Spleen (tissue), 11 donors: ENCODE measurements around the gene PLEKHG3. TPM values are rescaled to one million over a fixed set of nuclear protein-coding genes. Genes with fewer than 3 reads are reported as not detected.

Experiments
- DNase-seq: peaks from one replicate; pipeline ENCODE4 v3.0.0-alpha.2; 2020
- H3K27ac ChIP-seq, 8 donors: fragments of 200-600 bp; sonication (generic) in 7 of 8; 1 replicate in 4 of 8; 2 replicates in 4 of 8; pipeline versions ENCODE4 v1.5.0 to v1.8.0; 2016 to 2021; ENCODE audit warnings: inconsistent platforms in 4 of 8, mild to moderate bottlenecking in 4 of 8, moderate library complexity in 1 of 8
- H3K27me3 ChIP-seq, 7 donors: fragments of 200-600 bp; sonication (generic) in 6 of 7; replicated peaks in 1 of 7; 1 replicate in 4 of 7; 2 replicates in 3 of 7; pipeline versions ENCODE4 v1.5.0 to v1.8.0; 2016 to 2021; ENCODE audit warnings: inconsistent platforms in 3 of 7, mild to moderate bottlenecking in 1 of 7
- H3K36me3 ChIP-seq, 6 donors: fragments of 200-600 bp; sonication (generic) in 5 of 6; 1 replicate in 4 of 6; 2 replicates in 2 of 6; pipeline versions ENCODE4 v1.5.0 to v1.8.0; 2016 to 2021; ENCODE audit warnings: inconsistent platforms in 2 of 6
- H3K4me1 ChIP-seq, 6 donors: fragments of 200-600 bp; sonication (generic) in 5 of 6; 1 replicate in 3 of 6; 2 replicates in 3 of 6; pipeline versions ENCODE4 v1.5.0 to v1.8.0; 2016 to 2021; ENCODE audit warnings: inconsistent platforms in 3 of 6
- H3K4me3 ChIP-seq, 8 donors: fragments of 200-600 bp; sonication (generic) in 7 of 8; 1 replicate in 4 of 8; 2 replicates in 4 of 8; pipeline versions ENCODE4 v1.5.0 to v1.8.0; 2016 to 2021; ENCODE audit warnings: inconsistent platforms in 4 of 8, mild to moderate bottlenecking in 4 of 8, moderate library complexity in 2 of 8
- H3K9me3 ChIP-seq, 8 donors: fragments of 200-600 bp; sonication (generic) in 7 of 8; 1 replicate in 4 of 8; 2 replicates in 4 of 8; pipeline versions ENCODE4 v1.5.0 to v1.8.0; 2016 to 2021; ENCODE audit warnings: inconsistent platforms in 4 of 8
- POLR2A ChIP-seq, 3 donors: fragments of 450-650 bp; IDR thresholded peaks; one replicate each; pipeline ENCODE4 v1.5.1; 2017; ENCODE audit warnings: antibody characterized with exemption in 3 of 3, mild to moderate bottlenecking in 1 of 3
- POLR2AphosphoS5 ChIP-seq, 3 donors: sonication (generic); formaldehyde crosslinking; IDR thresholded peaks; one replicate each; pipeline ENCODE4 v1.5.1; 2017; ENCODE audit warnings: antibody characterized with exemption in 3 of 3
- WGBS, 5 donors: extraction: QIAGEN DNeasy Blood & Tissue Kit in 3 of 5; methylation state at CpG; one replicate each; pipeline versions ENCODE4 v1.1.5 to v1.1.7; 2013 to 2018; 5-methylcytosine and 5-hydroxymethylcytosine counted together
- intact Hi-C: fragments of 100-400 bp; cut with DNase I; formaldehyde crosslinking; loops from one replicate; pipeline ENCODE4 v1.15.0; 2023; ENCODE audit warnings: low total_unique reads
- polyA plus RNA-seq, 3 donors: library from polyadenylated mRNA; stranded (reverse); fragments of 200-250 nt; gene quantifications; one replicate each; pipeline ENCODE4 v1.2.1, GENCODE V29; 2013
- total RNA-seq, 7 donors: library from RNA; depleted of rRNA in 3 of 7; stranded (reverse); fragments of >200 nt in 3 of 7; fragmentation: NEBNext Ultra II Directional in 4 of 7; extraction: Animal tissue kit (Norgen Biotek cat#: 25700) in 4 of 7; gene quantifications; one replicate each; pipeline versions ENCODE4 v1.1.0 to v1.2.1, GENCODE V29; 2016 to 2021
- TF ChIP-seq, protein P1 (sequence below), 11 experiments: fragments of 200-600 bp in 7 of 11; fragments of 450-650 bp in 4 of 11; sonication (generic) in 4 of 11; IDR thresholded peaks in 8 of 11; conservative IDR thresholded peaks in 3 of 11; 1 replicate in 7 of 11; 2 replicates in 4 of 11; pipeline versions ENCODE4 v1.4.0 to v1.8.0; 2016 to 2021; ENCODE audit warnings: antibody characterized with exemption in 11 of 11, inconsistent platforms in 4 of 11, mild to moderate bottlenecking in 1 of 11
- donor health status: healthy with polysubstance abuse.
- donor health status: DM: no; HTN: no; CAD: no; lungs with moderate emphysema.
- donor health status: DM: no; HTN: no; CAD: no.
- donor health status: Bipolar disorder and iron deficiency.
- donor health status: healthy.
- donor health status: DM: no; HTN: no; CAD: no.
- donor health status: DM: yes; HTN: yes; CAD: no.

PLEKHG3 gene
- total and polyA plus RNA-seq, 10 donors: 4.5 to 77.7 (median 45.4) TPM

DNA sequence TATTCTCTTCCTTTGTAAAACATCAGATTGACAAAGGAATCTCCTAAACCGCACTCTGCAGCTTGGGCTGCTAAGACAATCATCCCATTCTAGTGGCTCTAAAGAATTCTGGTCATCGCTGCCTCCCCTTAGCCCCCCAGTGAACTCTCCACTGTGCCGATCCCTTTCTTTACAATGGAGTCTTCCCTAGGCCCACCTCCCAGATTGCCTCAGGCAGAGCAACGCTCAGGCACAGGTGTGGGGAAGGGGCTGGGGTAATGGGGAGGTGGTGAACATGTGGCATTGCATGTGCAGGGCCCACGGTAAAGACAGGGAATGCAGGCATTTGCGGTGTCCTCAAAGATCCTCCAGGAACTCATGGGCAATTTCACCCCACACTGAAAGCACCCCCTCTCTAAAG, 86.3 kb downstream of the PLEKHG3 start:
- Histone ChIP-seq H3K27me3 (no peaks in the 10 kb centered on the region), H3K36me3 (no peaks in the 10 kb centered on the region), H3K4me1 (peaks cover 0 to 17% (median 8%) of the 10 kb centered on the region in 6 donors), H3K9me3 (no peaks in the 10 kb centered on the region), H3K4me3 (no peak overlapping the region), H3K27ac (no peak overlapping the region)
- no peak for DNase-seq
- TF ChIP-seq POLR2AphosphoS5 (IDR thresholded peaks at IDR 0.05): no peak
- TF ChIP-seq, protein P1, sequence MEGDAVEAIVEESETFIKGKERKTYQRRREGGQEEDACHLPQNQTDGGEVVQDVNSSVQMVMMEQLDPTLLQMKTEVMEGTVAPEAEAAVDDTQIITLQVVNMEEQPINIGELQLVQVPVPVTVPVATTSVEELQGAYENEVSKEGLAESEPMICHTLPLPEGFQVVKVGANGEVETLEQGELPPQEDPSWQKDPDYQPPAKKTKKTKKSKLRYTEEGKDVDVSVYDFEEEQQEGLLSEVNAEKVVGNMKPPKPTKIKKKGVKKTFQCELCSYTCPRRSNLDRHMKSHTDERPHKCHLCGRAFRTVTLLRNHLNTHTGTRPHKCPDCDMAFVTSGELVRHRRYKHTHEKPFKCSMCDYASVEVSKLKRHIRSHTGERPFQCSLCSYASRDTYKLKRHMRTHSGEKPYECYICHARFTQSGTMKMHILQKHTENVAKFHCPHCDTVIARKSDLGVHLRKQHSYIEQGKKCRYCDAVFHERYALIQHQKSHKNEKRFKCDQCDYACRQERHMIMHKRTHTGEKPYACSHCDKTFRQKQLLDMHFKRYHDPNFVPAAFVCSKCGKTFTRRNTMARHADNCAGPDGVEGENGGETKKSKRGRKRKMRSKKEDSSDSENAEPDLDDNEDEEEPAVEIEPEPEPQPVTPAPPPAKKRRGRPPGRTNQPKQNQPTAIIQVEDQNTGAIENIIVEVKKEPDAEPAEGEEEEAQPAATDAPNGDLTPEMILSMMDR (IDR thresholded peaks at IDR 0.05 in 8 of 11, conservative IDR thresholded peaks at IDR 0.05 in 3 of 11): no peak
- TF ChIP-seq POLR2A (IDR thresholded peaks at IDR 0.05): no peak
- intact Hi-C loops: no loop called here
- WGBS, 5 donors: 83 to 89% (median 86%) methylated on average over 6 of the region's 6 CpGs

DNA sequence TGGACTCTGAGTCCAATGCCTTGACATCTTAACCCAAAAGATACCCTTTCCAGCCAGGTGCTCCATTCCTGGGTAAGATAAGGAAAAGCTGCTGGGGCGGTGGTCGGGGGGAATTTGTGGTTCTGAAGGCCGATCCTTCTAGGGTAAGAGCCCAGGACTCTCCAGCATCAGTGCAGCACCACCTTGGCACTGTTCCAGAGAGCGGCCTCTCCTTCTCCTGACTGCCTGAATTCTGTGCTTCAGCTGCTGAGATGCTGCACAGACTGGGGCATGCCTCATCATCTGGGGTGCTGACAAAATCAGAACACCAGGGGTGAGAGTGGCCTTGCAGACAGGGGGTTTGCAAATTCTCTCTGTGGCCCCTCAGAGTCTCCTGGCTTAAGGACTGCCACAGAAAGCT, 88.0 kb downstream of the PLEKHG3 start:
- intact Hi-C loops: no loop called here
- 82 to 92% (median 89%) methylated on average over 2 to 4 of the region's 4 CpGs for WGBS, 5 donors
- Histone ChIP-seq H3K27ac (no peak overlapping the region), H3K9me3 (no peaks in the 10 kb centered on the region), H3K36me3 (no peaks in the 10 kb centered on the region), H3K27me3 (no peaks in the 10 kb centered on the region), H3K4me3 (no peak overlapping the region), H3K4me1 (peaks cover 0 to 9% (median 1%) of the 10 kb centered on the region in 6 donors)
- TF ChIP-seq POLR2A (IDR thresholded peaks at IDR 0.05) (no peak), POLR2AphosphoS5 (IDR thresholded peaks at IDR 0.05) (no peak)
- TF ChIP-seq, protein P1 (IDR thresholded peaks at IDR 0.05 in 8 of 11, conservative IDR thresholded peaks at IDR 0.05 in 3 of 11): no peak
- DNase-seq: no peak

DNA sequence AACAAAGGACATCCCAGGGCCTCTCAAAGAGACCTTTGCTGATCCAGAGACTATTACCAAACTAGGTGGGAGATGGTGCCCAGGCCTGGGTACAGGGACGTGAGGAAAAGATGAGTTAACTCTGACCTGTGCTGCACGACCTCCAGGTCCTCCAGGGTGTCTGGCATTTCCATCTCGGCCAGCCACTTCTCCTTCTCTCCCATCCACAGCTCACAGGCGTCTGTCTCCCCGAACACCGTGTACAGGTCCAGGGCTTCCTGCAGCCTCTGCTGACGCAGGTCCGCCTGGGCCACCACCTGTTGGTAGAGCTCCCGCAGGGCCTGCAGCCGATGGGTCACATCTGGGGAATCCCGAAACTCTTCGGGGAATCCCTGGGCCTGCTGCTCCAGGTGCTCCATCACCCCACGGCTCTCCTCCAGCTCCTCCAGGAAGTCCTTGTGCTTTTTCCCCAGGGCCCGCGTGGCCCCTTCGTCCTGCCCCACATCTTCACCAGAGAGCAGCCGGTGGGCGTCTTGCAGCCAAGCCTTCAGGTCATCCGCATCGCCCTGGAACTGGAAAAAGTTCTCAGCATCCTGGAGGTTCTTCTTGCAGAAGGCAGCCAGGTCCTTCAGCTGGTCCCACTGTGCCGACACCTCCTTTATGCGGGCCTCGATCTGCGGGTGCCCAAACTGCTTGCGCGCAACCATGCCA, 88.8 kb downstream of the PLEKHG3 start:
- intact Hi-C loops: no loop called here
- WGBS, 5 donors: 89 to 94% (median 92%) methylated on average over 26 of the region's 26 CpGs
- H3K4me3 ChIP-seq: no peak overlapping the region
- no peaks in the 10 kb centered on the region for H3K9me3 ChIP-seq
- no peaks in the 10 kb centered on the region for H3K27me3 ChIP-seq
- no peak for DNase-seq
- no peak overlapping the region for H3K27ac ChIP-seq
- TF ChIP-seq POLR2AphosphoS5 (IDR thresholded peaks at IDR 0.05) (no peak), POLR2A (IDR thresholded peaks at IDR 0.05) (no peak)
- TF ChIP-seq, protein P1 (IDR thresholded peaks at IDR 0.05 in 8 of 11, conservative IDR thresholded peaks at IDR 0.05 in 3 of 11): no peak
- H3K36me3 ChIP-seq: no peaks in the 10 kb centered on the region
- peaks cover 0 to 7% (median 0%) of the 10 kb centered on the region in 6 donors for H3K4me1 ChIP-seq

DNA sequence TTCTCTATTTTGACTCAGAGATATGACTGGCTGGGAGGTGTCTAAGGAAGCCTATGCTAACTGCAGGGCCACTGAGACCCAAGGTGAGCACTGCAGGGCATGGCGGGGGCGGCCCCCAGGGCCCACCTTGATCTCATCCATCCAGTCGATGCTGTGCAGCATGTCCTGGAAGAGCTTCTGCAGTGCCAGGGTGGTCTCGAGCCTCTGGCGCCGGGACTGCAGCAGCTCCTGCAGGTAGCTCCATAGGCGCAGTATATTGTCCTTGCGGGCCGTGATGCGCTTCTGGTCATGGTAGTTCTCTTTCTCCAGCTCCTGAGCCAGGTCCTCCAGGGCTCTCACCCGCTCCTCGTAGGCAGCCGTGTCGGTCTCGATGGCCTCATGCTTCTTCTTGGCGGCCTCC, 91.0 kb downstream of the PLEKHG3 start:
- H3K27me3 ChIP-seq: no peaks in the 10 kb centered on the region
- TF ChIP-seq, protein P1 (IDR thresholded peaks at IDR 0.05 in 8 of 11, conservative IDR thresholded peaks at IDR 0.05 in 3 of 11): no peak
- TF ChIP-seq POLR2A (IDR thresholded peaks at IDR 0.05) (no peak), POLR2AphosphoS5 (IDR thresholded peaks at IDR 0.05) (no peak)
- no peaks in the 10 kb centered on the region for H3K4me1 ChIP-seq
- H3K27ac ChIP-seq: no peak overlapping the region
- no peak for DNase-seq
- no peaks in the 10 kb centered on the region for H3K9me3 ChIP-seq
- intact Hi-C loops: no loop called here
- 92 to 96% (median 94%) methylated on average over 16 of the region's 16 CpGs for WGBS, 5 donors
- no peaks in the 10 kb centered on the region for H3K36me3 ChIP-seq
- no peak overlapping the region for H3K4me3 ChIP-seq
